Measurements from ENCODE around the gene METTL15. TPM values are rescaled to one million over a fixed set of nuclear protein-coding genes. Genes with fewer than 3 reads are reported as not detected.

METTL15 gene
- total RNA-seq, 1 donor from 2014 or later, result 16.3 TPM

- H3K27me3 Mint-ChIP-seq (ENCODE audit: unreplicated experiment), result no peaks in the 10 kb centered on the region
- H3K4me1 Mint-ChIP-seq (ENCODE audit: unreplicated experiment), result peaks cover 2% of the 10 kb centered on the region
- no peak for TF ChIP-seq CTCF (IDR thresholded peaks at IDR 0.05)
- no peak for DNase-seq (ENCODE audit: extremely low spot score, unreplicated experiment)
- H3K4me3 Mint-ChIP-seq (ENCODE audit: unreplicated experiment), result no peak overlapping the region
- H3K27ac Mint-ChIP-seq (ENCODE audit: unreplicated experiment), result no peak overlapping the region
- H3K36me3 Mint-ChIP-seq (ENCODE audit: unreplicated experiment), result peaks cover 15% of the 10 kb centered on the region
- peaks cover 23% of the 10 kb centered on the region for H3K9me3 Mint-ChIP-seq (ENCODE audit: unreplicated experiment)
These were observed 142.0 kb downstream of the METTL15 start for GRCh38 chr11:28250192-28250591.

- peaks cover 2% of the 10 kb centered on the region for H3K4me1 Mint-ChIP-seq (ENCODE audit: unreplicated experiment)
- no peak for DNase-seq (ENCODE audit: extremely low spot score, unreplicated experiment)
- TF ChIP-seq CTCF (IDR thresholded peaks at IDR 0.05), result no peak
- H3K4me3 Mint-ChIP-seq (ENCODE audit: unreplicated experiment), result no peak overlapping the region
- peaks cover 17% of the 10 kb centered on the region for H3K36me3 Mint-ChIP-seq (ENCODE audit: unreplicated experiment)
- H3K9me3 Mint-ChIP-seq (ENCODE audit: unreplicated experiment), result peaks cover 28% of the 10 kb centered on the region
- no peak overlapping the region for H3K27ac Mint-ChIP-seq (ENCODE audit: unreplicated experiment)
- H3K27me3 Mint-ChIP-seq (ENCODE audit: unreplicated experiment), result no peaks in the 10 kb centered on the region
These were observed 143.1 kb downstream of the METTL15 start for GRCh38 chr11:28251257-28251656.

GRCh38 chr11:28257761-28258160, 149.6 kb downstream of the METTL15 start:
- no peak for DNase-seq (ENCODE audit: extremely low spot score, unreplicated experiment)
- Mint-ChIP-seq H3K9me3 (ENCODE audit: unreplicated experiment) (peaks cover 35% of the 10 kb centered on the region), H3K27me3 (ENCODE audit: unreplicated experiment) (no peaks in the 10 kb centered on the region), H3K27ac (ENCODE audit: unreplicated experiment) (peak overlapping the region; percentile 8), H3K4me1 (ENCODE audit: unreplicated experiment) (peaks cover 6% of the 10 kb centered on the region), H3K36me3 (ENCODE audit: unreplicated experiment) (peaks cover 31% of the 10 kb centered on the region), H3K4me3 (ENCODE audit: unreplicated experiment) (no peak overlapping the region)
- no peak for TF ChIP-seq CTCF (IDR thresholded peaks at IDR 0.05)

- Mint-ChIP-seq H3K27ac (ENCODE audit: unreplicated experiment) (no peak overlapping the region), H3K9me3 (ENCODE audit: unreplicated experiment) (peaks cover 30% of the 10 kb centered on the region), H3K36me3 (ENCODE audit: unreplicated experiment) (peaks cover 24% of the 10 kb centered on the region), H3K4me1 (ENCODE audit: unreplicated experiment) (peaks cover 6% of the 10 kb centered on the region), H3K4me3 (ENCODE audit: unreplicated experiment) (no peak overlapping the region), H3K27me3 (ENCODE audit: unreplicated experiment) (no peaks in the 10 kb centered on the region)
- DNase-seq (ENCODE audit: extremely low spot score, unreplicated experiment), result no peak
- TF ChIP-seq CTCF (IDR thresholded peaks at IDR 0.05), result no peak
These were observed 151.1 kb downstream of the METTL15 start for GRCh38 chr11:28259177-28259843.

DNA sequence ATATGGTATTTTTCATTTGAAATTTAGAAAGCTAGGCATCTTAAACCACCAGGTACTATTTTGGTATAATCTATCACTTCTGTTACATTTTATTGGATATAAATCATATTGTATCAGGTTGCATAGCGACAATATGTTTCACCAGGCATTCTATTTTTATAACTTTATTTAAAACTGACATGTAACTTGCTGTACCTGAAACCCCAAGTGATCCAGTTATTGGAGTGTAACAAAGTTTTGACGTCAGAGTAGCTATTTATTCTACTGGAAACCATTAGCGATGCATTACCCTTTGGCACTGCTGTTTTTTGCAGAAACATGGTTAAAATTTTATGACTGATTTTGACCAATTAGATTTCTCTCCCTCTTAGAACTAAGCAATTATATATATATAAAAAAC, 160.7 kb downstream of the METTL15 start:
- Mint-ChIP-seq H3K4me3 (ENCODE audit: unreplicated experiment) (no peak overlapping the region), H3K27me3 (ENCODE audit: unreplicated experiment) (no peaks in the 10 kb centered on the region), H3K27ac (ENCODE audit: unreplicated experiment) (no peak overlapping the region), H3K9me3 (ENCODE audit: unreplicated experiment) (peaks cover 9% of the 10 kb centered on the region), H3K36me3 (ENCODE audit: unreplicated experiment) (peaks cover 13% of the 10 kb centered on the region), H3K4me1 (ENCODE audit: unreplicated experiment) (no peaks in the 10 kb centered on the region)
- no peak for DNase-seq (ENCODE audit: extremely low spot score, unreplicated experiment)
- no peak for TF ChIP-seq CTCF (IDR thresholded peaks at IDR 0.05)
